ENCODE measurements around the gene SPATA33. TPM values are rescaled to one million over a fixed set of nuclear protein-coding genes. Genes with fewer than 3 reads are reported as not detected.

Gene SPATA33
- total RNA-seq, 1 experiment from 2014 or later: 12.0 TPM

DNA sequence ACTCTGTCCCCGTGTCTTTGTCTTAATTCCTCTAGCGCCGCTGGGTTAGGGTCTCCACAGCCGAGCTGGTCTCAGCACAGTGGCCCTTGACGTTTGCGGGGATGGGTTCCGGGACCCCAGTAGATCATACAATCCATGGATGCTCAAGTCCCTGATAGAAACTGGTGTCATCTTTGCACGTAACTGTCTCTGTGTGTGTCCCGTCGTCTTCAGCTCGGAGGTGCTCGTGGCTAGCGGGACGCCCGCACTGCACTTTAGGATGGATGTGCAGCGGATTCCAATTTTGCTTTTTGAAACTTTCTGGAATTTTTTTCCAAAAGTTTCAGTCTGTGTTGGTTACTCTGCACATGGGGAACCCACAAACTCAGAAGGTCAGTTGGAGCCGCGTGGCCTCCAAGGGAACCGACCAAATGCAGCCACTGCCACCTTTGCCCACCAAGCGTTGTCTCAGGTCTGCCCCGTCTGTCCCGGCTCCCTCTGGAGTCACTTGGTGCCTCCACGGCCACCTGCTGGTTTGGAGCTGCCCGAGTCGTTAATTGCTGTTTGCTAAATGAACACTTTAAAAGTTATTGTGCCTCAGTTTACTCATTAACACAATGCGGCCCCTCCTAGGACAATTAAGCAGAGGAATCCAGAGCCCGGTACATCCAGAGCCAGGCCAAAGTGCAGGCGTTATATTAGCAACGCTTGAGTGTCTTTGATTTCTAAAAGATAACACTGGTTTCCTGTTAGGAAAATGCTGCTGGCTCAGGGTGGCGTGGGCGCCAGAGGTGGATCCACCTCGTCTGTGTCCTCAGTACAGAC lies 49.5 kb upstream of the SPATA33 start:
- Mint-ChIP-seq H3K9me3 (peaks cover 5% of the 10 kb centered on the region), H3K27me3 (ENCODE audit: low read depth) (no peaks in the 10 kb centered on the region), H3K4me1 (peaks cover 8% of the 10 kb centered on the region), H3K27ac (no peak overlapping the region; the same call in 1 of the 2 replicates), H3K4me3 (no peak overlapping the region), H3K36me3 (no peaks in the 10 kb centered on the region)
- POLR2A ChIA-PET: no interaction called here
- TF ChIP-seq, protein P1, sequence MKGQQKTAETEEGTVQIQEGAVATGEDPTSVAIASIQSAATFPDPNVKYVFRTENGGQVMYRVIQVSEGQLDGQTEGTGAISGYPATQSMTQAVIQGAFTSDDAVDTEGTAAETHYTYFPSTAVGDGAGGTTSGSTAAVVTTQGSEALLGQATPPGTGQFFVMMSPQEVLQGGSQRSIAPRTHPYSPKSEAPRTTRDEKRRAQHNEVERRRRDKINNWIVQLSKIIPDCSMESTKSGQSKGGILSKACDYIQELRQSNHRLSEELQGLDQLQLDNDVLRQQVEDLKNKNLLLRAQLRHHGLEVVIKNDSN (CRISPR knock-in tag; IDR thresholded peaks at IDR 0.05): no peak
- TF ChIP-seq AR (CRISPR knock-in tag; IDR thresholded peaks at IDR 0.05): no peak
- no peak for TF ChIP-seq CREM (CRISPR knock-in tag; IDR thresholded peaks at IDR 0.05)
- TF ChIP-seq ATF6 (CRISPR knock-in tag; IDR thresholded peaks at IDR 0.05): no peak
- TF ChIP-seq JAZF1 (CRISPR knock-in tag; IDR thresholded peaks at IDR 0.05): no peak
- TF ChIP-seq ELF4 (CRISPR knock-in tag; IDR thresholded peaks at IDR 0.05; ENCODE audit: low read depth): no peak
- no peak for TF ChIP-seq TCF7 (CRISPR knock-in tag; IDR thresholded peaks at IDR 0.05; ENCODE audit: low read depth)
- TF ChIP-seq ZNF263 (CRISPR knock-in tag; IDR thresholded peaks at IDR 0.05; ENCODE audit: low read depth): no peak
- no peak for TF ChIP-seq TEAD4 (CRISPR knock-in tag; IDR thresholded peaks at IDR 0.05)
- no peak for TF ChIP-seq E2F4 (CRISPR knock-in tag; IDR thresholded peaks at IDR 0.05; ENCODE audit: borderline replicate concordance, low read depth)
- TF ChIP-seq MXD4 (CRISPR knock-in tag; IDR thresholded peaks at IDR 0.05; ENCODE audit: borderline replicate concordance): no peak
- TF ChIP-seq FOXP1 (CRISPR knock-in tag; IDR thresholded peaks at IDR 0.05; ENCODE audit: borderline replicate concordance): no peak
- TF ChIP-seq, protein P2, sequence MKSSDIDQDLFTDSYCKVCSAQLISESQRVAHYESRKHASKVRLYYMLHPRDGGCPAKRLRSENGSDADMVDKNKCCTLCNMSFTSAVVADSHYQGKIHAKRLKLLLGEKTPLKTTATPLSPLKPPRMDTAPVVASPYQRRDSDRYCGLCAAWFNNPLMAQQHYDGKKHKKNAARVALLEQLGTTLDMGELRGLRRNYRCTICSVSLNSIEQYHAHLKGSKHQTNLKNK (CRISPR knock-in tag; IDR thresholded peaks at IDR 0.05): no peak
- TF ChIP-seq NR1H2 (CRISPR knock-in tag; IDR thresholded peaks at IDR 0.05): no peak
- TF ChIP-seq PRRX2 (CRISPR knock-in tag; IDR thresholded peaks at IDR 0.05): no peak
- no peak for TF ChIP-seq KAT7 (CRISPR knock-in tag; IDR thresholded peaks at IDR 0.05; ENCODE audit: borderline replicate concordance)
- no peak for TF ChIP-seq NR3C1 (CRISPR knock-in tag; conservative IDR thresholded peaks at IDR 0.05; ENCODE audit: low read depth)
- TF ChIP-seq SMAD4 (CRISPR knock-in tag; IDR thresholded peaks at IDR 0.05): no peak
- ATAC-seq (no peak), DNase-seq (ENCODE audit: low spot score) (no peak)
- CTCF ChIA-PET: interaction anchor here (1.2 to 1.7 kb wide), 3 partner anchors 9 to 43 kb away, joined by 3 to 6 read pairs (median 3); no protein-coding TSS in a partner anchor

DNA sequence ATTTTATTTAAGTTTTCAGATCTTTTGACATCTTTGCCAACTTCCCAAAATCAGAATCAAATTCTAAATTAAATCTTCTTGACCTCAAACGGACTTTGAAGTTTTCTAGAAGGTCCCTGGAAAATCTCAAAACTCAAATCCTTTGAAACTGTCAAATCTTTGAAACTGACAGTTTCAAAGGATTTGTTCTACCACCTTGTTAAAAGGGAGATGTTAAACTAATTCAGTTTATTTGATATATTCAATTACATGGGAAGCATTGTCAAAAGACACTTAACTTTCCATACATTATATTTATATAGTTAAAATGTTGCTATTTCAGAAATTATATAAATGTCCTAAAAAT lies 47.6 kb upstream of the SPATA33 start:
- no peak for DNase-seq (ENCODE audit: low spot score)
- Mint-ChIP-seq H3K36me3 (no peaks in the 10 kb centered on the region), H3K27me3 (ENCODE audit: low read depth) (no peaks in the 10 kb centered on the region), H3K27ac (no peak overlapping the region), H3K4me1 (peaks cover 11% of the 10 kb centered on the region), H3K4me3 (no peak overlapping the region), H3K9me3 (peaks cover 5% of the 10 kb centered on the region)
- no peak for ATAC-seq
- CTCF ChIA-PET: interaction anchor here (1.5 kb wide), 1 partner anchor 44 kb away, joined by 3 read pairs; no protein-coding TSS in a partner anchor
- POLR2A ChIA-PET: no interaction called here
- TF ChIP-seq, protein P3, sequence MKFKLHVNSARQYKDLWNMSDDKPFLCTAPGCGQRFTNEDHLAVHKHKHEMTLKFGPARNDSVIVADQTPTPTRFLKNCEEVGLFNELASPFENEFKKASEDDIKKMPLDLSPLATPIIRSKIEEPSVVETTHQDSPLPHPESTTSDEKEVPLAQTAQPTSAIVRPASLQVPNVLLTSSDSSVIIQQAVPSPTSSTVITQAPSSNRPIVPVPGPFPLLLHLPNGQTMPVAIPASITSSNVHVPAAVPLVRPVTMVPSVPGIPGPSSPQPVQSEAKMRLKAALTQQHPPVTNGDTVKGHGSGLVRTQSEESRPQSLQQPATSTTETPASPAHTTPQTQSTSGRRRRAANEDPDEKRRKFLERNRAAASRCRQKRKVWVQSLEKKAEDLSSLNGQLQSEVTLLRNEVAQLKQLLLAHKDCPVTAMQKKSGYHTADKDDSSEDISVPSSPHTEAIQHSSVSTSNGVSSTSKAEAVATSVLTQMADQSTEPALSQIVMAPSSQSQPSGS (CRISPR knock-in tag; IDR thresholded peaks at IDR 0.05; ENCODE audit: borderline replicate concordance, low read depth): no peak
- TF ChIP-seq, protein P2 (CRISPR knock-in tag; IDR thresholded peaks at IDR 0.05): no peak
- no peak for TF ChIP-seq ZBTB21 (CRISPR knock-in tag; IDR thresholded peaks at IDR 0.05; ENCODE audit: borderline replicate concordance)
- TF ChIP-seq, protein P4, sequence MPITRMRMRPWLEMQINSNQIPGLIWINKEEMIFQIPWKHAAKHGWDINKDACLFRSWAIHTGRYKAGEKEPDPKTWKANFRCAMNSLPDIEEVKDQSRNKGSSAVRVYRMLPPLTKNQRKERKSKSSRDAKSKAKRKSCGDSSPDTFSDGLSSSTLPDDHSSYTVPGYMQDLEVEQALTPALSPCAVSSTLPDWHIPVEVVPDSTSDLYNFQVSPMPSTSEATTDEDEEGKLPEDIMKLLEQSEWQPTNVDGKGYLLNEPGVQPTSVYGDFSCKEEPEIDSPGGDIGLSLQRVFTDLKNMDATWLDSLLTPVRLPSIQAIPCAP (CRISPR knock-in tag; IDR thresholded peaks at IDR 0.05): no peak
- TF ChIP-seq HMGA2 (CRISPR knock-in tag; IDR thresholded peaks at IDR 0.05): no peak
- TF ChIP-seq CDX4 (CRISPR knock-in tag; IDR thresholded peaks at IDR 0.05; ENCODE audit: borderline replicate concordance): no peak
- TF ChIP-seq NR3C1 (CRISPR knock-in tag; conservative IDR thresholded peaks at IDR 0.05; ENCODE audit: low read depth): no peak
- TF ChIP-seq TCF7 (CRISPR knock-in tag; IDR thresholded peaks at IDR 0.05; ENCODE audit: low read depth): no peak

Measured in WTC11 (cell line).